Liver (tissue), 9 donors: ENCODE data around the gene RTN4RL1. TPM values are rescaled to one million over a fixed set of nuclear protein-coding genes. Genes with fewer than 3 reads are reported as not detected.

Experiments used
- DNase-seq: peaks from one replicate; pipeline ENCODE4 v3.0.0-alpha.2; 2017; ENCODE audit warnings: low spot score
- H3K27ac ChIP-seq, 2 donors: one replicate each; pipeline ENCODE4 v1.7.0; 2013; ENCODE audit warnings: inconsistent platforms in 2 of 2, low read length in 2 of 2, control low read depth in 1 of 2, low read depth in 1 of 2, mild to moderate bottlenecking in 1 of 2
- H3K27me3 ChIP-seq, 4 donors: one replicate each; pipeline versions ENCODE4 v1.6.1 to v1.7.0; 2013; ENCODE audit warnings: low read length in 3 of 4, inconsistent platforms in 1 of 4, mild to moderate bottlenecking in 1 of 4, moderate library complexity in 1 of 4; ENCODE audit not compliant: control insufficient read depth in 4 of 4, insufficient read depth in 4 of 4
- H3K36me3 ChIP-seq, 4 donors: one replicate each; pipeline versions ENCODE4 v1.6.1 to v1.7.0; 2013; ENCODE audit warnings: low read length in 3 of 4, mild to moderate bottlenecking in 3 of 4, low read depth in 1 of 4, moderate library complexity in 1 of 4; ENCODE audit not compliant: control insufficient read depth in 4 of 4, insufficient read depth in 3 of 4
- H3K4me1 ChIP-seq, 4 donors: one replicate each; pipeline versions ENCODE4 v1.6.1 to v1.7.0; 2013; ENCODE audit warnings: low read length in 3 of 4, mild to moderate bottlenecking in 3 of 4, moderate library complexity in 1 of 4; ENCODE audit not compliant: control insufficient read depth in 4 of 4, insufficient read depth in 4 of 4
- H3K4me3 ChIP-seq, 3 donors: one replicate each; pipeline versions ENCODE4 v1.6.1 to v1.7.0; 2013; ENCODE audit warnings: low read length in 3 of 3, control low read depth in 1 of 3, low read depth in 1 of 3, mild to moderate bottlenecking in 1 of 3
- H3K9ac ChIP-seq, 2 donors: one replicate each; pipeline ENCODE4 v1.7.0; 2013; ENCODE audit warnings: low read length in 2 of 2, mild to moderate bottlenecking in 2 of 2, moderate library complexity in 2 of 2, control low read depth in 1 of 2, low read depth in 1 of 2
- H3K9me3 ChIP-seq, 4 donors: one replicate each; pipeline versions ENCODE4 v1.6.1 to v1.7.0; 2013; ENCODE audit warnings: low read length in 3 of 4; ENCODE audit not compliant: control insufficient read depth in 4 of 4
- FOXA1 ChIP-seq: IDR thresholded peaks from 2 replicates; pipeline ENCODE4 v1.6.1; 2016; ENCODE audit warnings: antibody characterized with exemption
- HNF4A ChIP-seq, 2 donors: conservative IDR thresholded peaks; 2 replicates each; pipeline ENCODE4 v1.6.1; 2016; ENCODE audit warnings: antibody characterized with exemption in 2 of 2, mild to moderate bottlenecking in 2 of 2
- HNF4G ChIP-seq: IDR thresholded peaks from 2 replicates; pipeline ENCODE4 v1.6.1; 2016; ENCODE audit warnings: antibody characterized with exemption
- JUND ChIP-seq, 2 donors: IDR thresholded peaks; 2 replicates each; pipeline ENCODE4 v1.6.1; 2016; ENCODE audit warnings: antibody characterized with exemption in 2 of 2
- NR2F2 ChIP-seq: IDR thresholded peaks from 2 replicates; pipeline ENCODE4 v1.6.1; 2016; ENCODE audit warnings: antibody characterized with exemption
- RAD21 ChIP-seq, 2 donors: IDR thresholded peaks; 2 replicates each; pipeline ENCODE4 v1.6.1; 2016; ENCODE audit warnings: antibody characterized with exemption in 2 of 2, mild to moderate bottlenecking in 2 of 2
- RXRA ChIP-seq, 2 donors: IDR thresholded peaks; 2 replicates each; pipeline ENCODE4 v1.6.1; 2017 to 2018; ENCODE audit warnings: antibody characterized with exemption in 2 of 2, mild to moderate bottlenecking in 1 of 2
- SP1 ChIP-seq: IDR thresholded peaks from 2 replicates; pipeline ENCODE4 v1.6.1; 2018; ENCODE audit warnings: antibody characterized with exemption, mild to moderate bottlenecking
- TAF1 ChIP-seq: conservative IDR thresholded peaks from 2 replicates; pipeline ENCODE4 v1.6.1; 2016; ENCODE audit warnings: antibody characterized with exemption, mild to moderate bottlenecking
- YY1 ChIP-seq: IDR thresholded peaks from 2 replicates; pipeline ENCODE4 v1.6.1; 2016; ENCODE audit warnings: antibody characterized with exemption, mild to moderate bottlenecking
- WGBS: extraction: QIAGEN DNeasy Blood & Tissue Kit; methylation state at CpG from one replicate; pipeline ENCODE4 v1.1.7; 2013; 5-methylcytosine and 5-hydroxymethylcytosine counted together
- polyA plus RNA-seq, 2 donors: library from polyadenylated mRNA; stranded (reverse) in 1 of 2; unstranded in 1 of 2; fragments of 200-250 nt in 1 of 2; fragments of >200 nt in 1 of 2; fragmentation: Nextera tagmentation in 1 of 2; extraction: Ambion mirVana in 1 of 2; gene quantifications; one replicate each; pipeline versions ENCODE4 v1.2.1 to v1.2.3, GENCODE V29; 2013 to 2015
- total RNA-seq, 2 donors: library from RNA; depleted of rRNA; stranded (reverse); fragments of >200 nt; gene quantifications; one replicate each; pipeline ENCODE4 v1.2.3, GENCODE V29; 2014
- TF ChIP-seq, protein P1 (sequence below): IDR thresholded peaks from 2 replicates; pipeline ENCODE4 v1.6.1; 2016; ENCODE audit warnings: antibody characterized with exemption
- TF ChIP-seq, protein P2 (sequence below): fragments of 150-350 bp; IDR thresholded peaks from 2 replicates; pipeline ENCODE4 v1.5.1; 2017; ENCODE audit warnings: improper control_type of control experiment, low read depth, low read length; ENCODE audit not compliant: missing input control
- TF ChIP-seq, protein P3 (sequence below): IDR thresholded peaks from 2 replicates; pipeline ENCODE4 v1.6.1; 2016; ENCODE audit warnings: antibody characterized with exemption
- TF ChIP-seq, protein P4 (sequence below): IDR thresholded peaks from 2 replicates; pipeline ENCODE4 v1.6.1; 2016; ENCODE audit warnings: antibody characterized with exemption, mild to moderate bottlenecking
- TF ChIP-seq, protein P5 (sequence below): IDR thresholded peaks from 2 replicates; pipeline ENCODE4 v1.6.1; 2016; ENCODE audit warnings: antibody characterized with exemption
- donor health status: healthy.
- donor health status: healthy.
- donor health status: healthy.
- donor health status: healthy.
- donor health status: healthy.

The RTN4RL1 gene
- total and polyA plus RNA-seq, 4 donors = 0.04 to 5.4 (median 1.2) TPM

DNA sequence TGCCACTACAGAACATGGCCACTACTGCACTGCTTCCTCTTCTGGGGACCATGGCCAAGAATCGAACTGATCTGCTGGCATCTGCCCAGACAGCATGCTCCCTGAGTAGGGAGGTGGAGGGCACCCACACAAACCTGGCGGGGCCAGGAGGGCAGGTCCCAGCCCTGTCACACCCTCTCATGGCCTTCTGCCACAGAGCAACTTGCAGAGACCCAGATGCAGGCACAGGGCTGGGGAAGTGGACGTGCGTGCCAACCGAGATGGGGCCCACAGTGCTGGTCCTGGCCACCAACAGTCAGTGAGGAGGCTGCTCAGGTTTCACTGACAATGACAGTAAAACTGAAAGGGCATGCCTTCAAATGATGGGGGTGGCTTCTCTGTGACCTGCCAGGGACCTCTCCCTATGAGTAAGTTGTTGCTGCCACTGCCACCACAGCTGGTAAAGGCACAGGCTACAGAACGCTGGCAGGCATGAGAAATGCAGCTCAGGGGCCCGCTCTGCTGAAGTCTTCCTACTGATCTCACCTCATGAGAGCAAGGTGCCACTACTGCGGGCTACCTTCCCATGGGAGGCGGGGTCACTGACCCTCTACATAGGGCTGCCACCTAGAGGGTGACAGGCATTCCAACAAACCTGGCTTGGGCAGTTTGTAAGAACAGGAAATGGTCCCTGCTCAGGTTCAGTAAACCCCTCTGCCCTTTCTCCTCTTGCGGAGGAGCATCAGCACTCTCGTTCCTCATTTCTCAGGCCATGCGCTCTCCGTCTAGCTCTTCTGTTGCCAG lies 45.3 kb upstream of the RTN4RL1 start:
- Histone ChIP-seq H3K27ac (peak overlapping the region; percentile 55 to 58), H3K36me3 (peaks cover 0 to 3% (median 2%) of the 10 kb centered on the region in 4 donors), H3K9me3 (no peaks in the 10 kb centered on the region), H3K27me3 (no peaks in the 10 kb centered on the region), H3K4me1 (peaks cover 12 to 45% (median 18%) of the 10 kb centered on the region in 4 donors), H3K4me3 (no peak overlapping the region), H3K9ac (no peak overlapping the region)
- no peak for DNase-seq
- 50% methylated on average over 13 of the region's 13 CpGs for WGBS
- TF ChIP-seq HNF4G = no peak
- TF ChIP-seq, protein P1, sequence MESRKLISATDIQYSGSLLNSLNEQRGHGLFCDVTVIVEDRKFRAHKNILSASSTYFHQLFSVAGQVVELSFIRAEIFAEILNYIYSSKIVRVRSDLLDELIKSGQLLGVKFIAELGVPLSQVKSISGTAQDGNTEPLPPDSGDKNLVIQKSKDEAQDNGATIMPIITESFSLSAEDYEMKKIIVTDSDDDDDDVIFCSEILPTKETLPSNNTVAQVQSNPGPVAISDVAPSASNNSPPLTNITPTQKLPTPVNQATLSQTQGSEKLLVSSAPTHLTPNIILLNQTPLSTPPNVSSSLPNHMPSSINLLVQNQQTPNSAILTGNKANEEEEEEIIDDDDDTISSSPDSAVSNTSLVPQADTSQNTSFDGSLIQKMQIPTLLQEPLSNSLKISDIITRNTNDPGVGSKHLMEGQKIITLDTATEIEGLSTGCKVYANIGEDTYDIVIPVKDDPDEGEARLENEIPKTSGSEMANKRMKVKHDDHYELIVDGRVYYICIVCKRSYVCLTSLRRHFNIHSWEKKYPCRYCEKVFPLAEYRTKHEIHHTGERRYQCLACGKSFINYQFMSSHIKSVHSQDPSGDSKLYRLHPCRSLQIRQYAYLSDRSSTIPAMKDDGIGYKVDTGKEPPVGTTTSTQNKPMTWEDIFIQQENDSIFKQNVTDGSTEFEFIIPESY = no peak
- no peak for TF ChIP-seq SP1
- TF ChIP-seq, protein P2, sequence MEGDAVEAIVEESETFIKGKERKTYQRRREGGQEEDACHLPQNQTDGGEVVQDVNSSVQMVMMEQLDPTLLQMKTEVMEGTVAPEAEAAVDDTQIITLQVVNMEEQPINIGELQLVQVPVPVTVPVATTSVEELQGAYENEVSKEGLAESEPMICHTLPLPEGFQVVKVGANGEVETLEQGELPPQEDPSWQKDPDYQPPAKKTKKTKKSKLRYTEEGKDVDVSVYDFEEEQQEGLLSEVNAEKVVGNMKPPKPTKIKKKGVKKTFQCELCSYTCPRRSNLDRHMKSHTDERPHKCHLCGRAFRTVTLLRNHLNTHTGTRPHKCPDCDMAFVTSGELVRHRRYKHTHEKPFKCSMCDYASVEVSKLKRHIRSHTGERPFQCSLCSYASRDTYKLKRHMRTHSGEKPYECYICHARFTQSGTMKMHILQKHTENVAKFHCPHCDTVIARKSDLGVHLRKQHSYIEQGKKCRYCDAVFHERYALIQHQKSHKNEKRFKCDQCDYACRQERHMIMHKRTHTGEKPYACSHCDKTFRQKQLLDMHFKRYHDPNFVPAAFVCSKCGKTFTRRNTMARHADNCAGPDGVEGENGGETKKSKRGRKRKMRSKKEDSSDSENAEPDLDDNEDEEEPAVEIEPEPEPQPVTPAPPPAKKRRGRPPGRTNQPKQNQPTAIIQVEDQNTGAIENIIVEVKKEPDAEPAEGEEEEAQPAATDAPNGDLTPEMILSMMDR = no peak
- peak in 1 of 2 donors; percentile 3 for TF ChIP-seq RAD21 (IDR thresholded peaks at IDR 0.05)
- TF ChIP-seq RXRA (IDR thresholded peaks at IDR 0.05) = peak; percentile 43 to 71
- no peak for TF ChIP-seq NR2F2
- TF ChIP-seq TAF1 = no peak
- TF ChIP-seq, protein P3, sequence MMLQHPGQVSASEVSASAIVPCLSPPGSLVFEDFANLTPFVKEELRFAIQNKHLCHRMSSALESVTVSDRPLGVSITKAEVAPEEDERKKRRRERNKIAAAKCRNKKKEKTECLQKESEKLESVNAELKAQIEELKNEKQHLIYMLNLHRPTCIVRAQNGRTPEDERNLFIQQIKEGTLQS = no peak
- TF ChIP-seq, protein P4, sequence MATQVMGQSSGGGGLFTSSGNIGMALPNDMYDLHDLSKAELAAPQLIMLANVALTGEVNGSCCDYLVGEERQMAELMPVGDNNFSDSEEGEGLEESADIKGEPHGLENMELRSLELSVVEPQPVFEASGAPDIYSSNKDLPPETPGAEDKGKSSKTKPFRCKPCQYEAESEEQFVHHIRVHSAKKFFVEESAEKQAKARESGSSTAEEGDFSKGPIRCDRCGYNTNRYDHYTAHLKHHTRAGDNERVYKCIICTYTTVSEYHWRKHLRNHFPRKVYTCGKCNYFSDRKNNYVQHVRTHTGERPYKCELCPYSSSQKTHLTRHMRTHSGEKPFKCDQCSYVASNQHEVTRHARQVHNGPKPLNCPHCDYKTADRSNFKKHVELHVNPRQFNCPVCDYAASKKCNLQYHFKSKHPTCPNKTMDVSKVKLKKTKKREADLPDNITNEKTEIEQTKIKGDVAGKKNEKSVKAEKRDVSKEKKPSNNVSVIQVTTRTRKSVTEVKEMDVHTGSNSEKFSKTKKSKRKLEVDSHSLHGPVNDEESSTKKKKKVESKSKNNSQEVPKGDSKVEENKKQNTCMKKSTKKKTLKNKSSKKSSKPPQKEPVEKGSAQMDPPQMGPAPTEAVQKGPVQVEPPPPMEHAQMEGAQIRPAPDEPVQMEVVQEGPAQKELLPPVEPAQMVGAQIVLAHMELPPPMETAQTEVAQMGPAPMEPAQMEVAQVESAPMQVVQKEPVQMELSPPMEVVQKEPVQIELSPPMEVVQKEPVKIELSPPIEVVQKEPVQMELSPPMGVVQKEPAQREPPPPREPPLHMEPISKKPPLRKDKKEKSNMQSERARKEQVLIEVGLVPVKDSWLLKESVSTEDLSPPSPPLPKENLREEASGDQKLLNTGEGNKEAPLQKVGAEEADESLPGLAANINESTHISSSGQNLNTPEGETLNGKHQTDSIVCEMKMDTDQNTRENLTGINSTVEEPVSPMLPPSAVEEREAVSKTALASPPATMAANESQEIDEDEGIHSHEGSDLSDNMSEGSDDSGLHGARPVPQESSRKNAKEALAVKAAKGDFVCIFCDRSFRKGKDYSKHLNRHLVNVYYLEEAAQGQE = no peak
- no peak for TF ChIP-seq JUND (IDR thresholded peaks at IDR 0.05)
- peak; percentile 42 for TF ChIP-seq YY1
- TF ChIP-seq FOXA1 = no peak
- TF ChIP-seq, protein P5, sequence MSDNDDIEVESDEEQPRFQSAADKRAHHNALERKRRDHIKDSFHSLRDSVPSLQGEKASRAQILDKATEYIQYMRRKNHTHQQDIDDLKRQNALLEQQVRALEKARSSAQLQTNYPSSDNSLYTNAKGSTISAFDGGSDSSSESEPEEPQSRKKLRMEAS = peak; percentile 62
- peak in 1 of 2 donors; percentile 57 for TF ChIP-seq HNF4A (conservative IDR thresholded peaks at IDR 0.05)
